OCI-LY1 (cell line): ENCODE data around the gene SELENOP.

Source experiments
- H2AFZ ChIP-seq: fragments of 200-600 bp; sonication (generic), shearing (Covaris generic); 2 replicates; pipeline ENCODE4 v1.6.0; 2014; ENCODE audit warnings: antibody characterized with exemption, mild to moderate bottlenecking, low read length
- H3F3A ChIP-seq: fragments of 200-600 bp; sonication (generic), shearing (Covaris generic); 2 replicates; pipeline ENCODE4 v1.6.0; 2014; ENCODE audit warnings: mild to moderate bottlenecking, antibody characterized with exemption, low read length, moderate library complexity; ENCODE audit not compliant: insufficient read depth
- H3K27ac ChIP-seq: fragments of 200-600 bp; sonication (generic); 2 replicates; pipeline ENCODE4 v1.5.1; 2014; ENCODE audit warnings: low read length, mixed run types, mild to moderate bottlenecking, low read depth; ENCODE audit not compliant: poor library complexity, severe bottlenecking
- H3K27me3 ChIP-seq: fragments of 200-600 bp; sonication (generic); 2 replicates; pipeline ENCODE4 v1.6.0; 2014; ENCODE audit warnings: antibody characterized with exemption, mild to moderate bottlenecking, low read length, moderate library complexity; ENCODE audit not compliant: insufficient read depth
- H3K36me3 ChIP-seq: fragments of 200-600 bp; sonication (generic); 2 replicates; pipeline ENCODE4 v1.6.1; 2014; ENCODE audit warnings: mild to moderate bottlenecking, antibody characterized with exemption, low read length, moderate library complexity, mixed read lengths; ENCODE audit not compliant: insufficient read depth
- H3K4me1 ChIP-seq: fragments of 200-600 bp; sonication (generic); 2 replicates; pipeline ENCODE4 v1.5.1; 2014; ENCODE audit warnings: mild to moderate bottlenecking, low read length, moderate library complexity; ENCODE audit not compliant: insufficient read depth, severe bottlenecking
- H3K4me2 ChIP-seq: fragments of 200-600 bp; sonication (generic), shearing (Covaris generic); 2 replicates; pipeline ENCODE4 v1.6.1; 2014; ENCODE audit warnings: low read length
- H3K4me3 ChIP-seq: fragments of 200-600 bp; sonication (generic); 2 replicates; pipeline ENCODE4 v1.5.1; 2014; ENCODE audit warnings: low read length, low read depth, mild to moderate bottlenecking, mixed read lengths; ENCODE audit not compliant: poor library complexity, severe bottlenecking
- H3K79me2 ChIP-seq: fragments of 200-600 bp; shearing (Covaris generic); 2 replicates; pipeline ENCODE4 v1.6.1; 2016; ENCODE audit warnings: mixed run types, low read length, mixed read lengths; ENCODE audit not compliant: insufficient read depth
- H3K9ac ChIP-seq: fragments of 200-600 bp; sonication (generic), shearing (Covaris generic); 2 replicates; pipeline ENCODE4 v1.6.1; 2014; ENCODE audit warnings: mild to moderate bottlenecking, low read length, mixed read lengths
- H3K9me2 ChIP-seq: fragments of 200-600 bp; sonication (generic), shearing (Covaris generic); 2 replicates; pipeline ENCODE4 v1.6.1; 2014; ENCODE audit warnings: low read depth, mild to moderate bottlenecking, low read length, mixed read lengths
- H3K9me3 ChIP-seq: fragments of 200-600 bp; shearing (Covaris generic); 2 replicates; pipeline ENCODE4 v1.6.1; 2014; ENCODE audit warnings: low read length, mixed read lengths
- H4K20me1 ChIP-seq: fragments of 200-600 bp; sonication (generic), shearing (Covaris generic); 2 replicates; pipeline ENCODE4 v1.6.0; 2016; ENCODE audit warnings: mild to moderate bottlenecking, low read length; ENCODE audit not compliant: insufficient read depth
- EZH2 ChIP-seq: fragments of 200-600 bp; sonication (generic), shearing (Covaris generic); IDR thresholded peaks from 2 replicates; pipeline ENCODE4 v1.8.0; 2017; ENCODE audit warnings: borderline replicate concordance, mixed run types, mild to moderate bottlenecking, antibody characterized with exemption, low read length, moderate library complexity, mixed read lengths
- TF ChIP-seq, protein P1 (sequence below): fragments of 200-600 bp; sonication (generic), shearing (Covaris generic); IDR thresholded peaks from 2 replicates; pipeline ENCODE4 v1.5.1; 2017; ENCODE audit warnings: mild to moderate bottlenecking, antibody characterized with exemption, low read length, moderate library complexity, mixed read lengths

SELENOP gene

DNA sequence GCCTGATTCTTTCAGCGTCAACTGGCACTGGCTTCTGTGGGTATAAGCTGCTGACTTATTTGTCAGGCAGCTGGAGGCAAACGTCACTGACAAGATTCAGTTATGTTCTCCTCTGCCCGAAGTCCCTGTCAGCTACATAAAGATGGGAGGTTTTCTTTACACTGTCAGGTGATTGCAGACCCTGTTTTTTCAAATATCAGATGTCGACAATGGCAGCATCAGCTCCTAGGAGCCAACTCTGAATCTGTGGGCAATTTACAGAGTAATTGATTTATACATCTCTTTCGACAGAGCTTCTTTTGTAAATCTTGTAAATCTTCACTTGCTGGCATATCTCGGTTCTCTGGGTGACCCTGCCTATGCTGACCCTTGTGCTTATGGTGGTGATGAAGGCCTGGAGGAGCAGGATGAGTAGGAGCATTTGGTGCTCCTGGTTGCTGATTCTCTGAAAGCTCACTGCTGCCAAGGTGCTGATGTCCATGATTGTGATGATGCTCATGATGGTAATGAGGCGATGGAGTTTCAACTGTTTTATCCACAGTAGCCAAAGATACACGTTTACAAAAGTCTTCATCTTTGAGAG is 10.9 kb downstream of the SELENOP start:
- Histone ChIP-seq H3K27me3 (no peaks in the 10 kb centered on the region), H3K4me1 (no peaks in the 10 kb centered on the region), H3K9me2 (no peaks in the 10 kb centered on the region), H4K20me1 (no peaks in the 10 kb centered on the region), H3K4me2 (no peak overlapping the region), H2AFZ (no peak overlapping the region), H3F3A (no peaks in the 10 kb centered on the region), H3K27ac (no peak overlapping the region), H3K9ac (no peak overlapping the region), H3K36me3 (no peaks in the 10 kb centered on the region), H3K4me3 (no peak overlapping the region), H3K79me2 (no peaks in the 10 kb centered on the region), H3K9me3 (no peaks in the 10 kb centered on the region)
- no peak for TF ChIP-seq EZH2
- TF ChIP-seq, protein P1, sequence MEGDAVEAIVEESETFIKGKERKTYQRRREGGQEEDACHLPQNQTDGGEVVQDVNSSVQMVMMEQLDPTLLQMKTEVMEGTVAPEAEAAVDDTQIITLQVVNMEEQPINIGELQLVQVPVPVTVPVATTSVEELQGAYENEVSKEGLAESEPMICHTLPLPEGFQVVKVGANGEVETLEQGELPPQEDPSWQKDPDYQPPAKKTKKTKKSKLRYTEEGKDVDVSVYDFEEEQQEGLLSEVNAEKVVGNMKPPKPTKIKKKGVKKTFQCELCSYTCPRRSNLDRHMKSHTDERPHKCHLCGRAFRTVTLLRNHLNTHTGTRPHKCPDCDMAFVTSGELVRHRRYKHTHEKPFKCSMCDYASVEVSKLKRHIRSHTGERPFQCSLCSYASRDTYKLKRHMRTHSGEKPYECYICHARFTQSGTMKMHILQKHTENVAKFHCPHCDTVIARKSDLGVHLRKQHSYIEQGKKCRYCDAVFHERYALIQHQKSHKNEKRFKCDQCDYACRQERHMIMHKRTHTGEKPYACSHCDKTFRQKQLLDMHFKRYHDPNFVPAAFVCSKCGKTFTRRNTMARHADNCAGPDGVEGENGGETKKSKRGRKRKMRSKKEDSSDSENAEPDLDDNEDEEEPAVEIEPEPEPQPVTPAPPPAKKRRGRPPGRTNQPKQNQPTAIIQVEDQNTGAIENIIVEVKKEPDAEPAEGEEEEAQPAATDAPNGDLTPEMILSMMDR, result no peak

DNA sequence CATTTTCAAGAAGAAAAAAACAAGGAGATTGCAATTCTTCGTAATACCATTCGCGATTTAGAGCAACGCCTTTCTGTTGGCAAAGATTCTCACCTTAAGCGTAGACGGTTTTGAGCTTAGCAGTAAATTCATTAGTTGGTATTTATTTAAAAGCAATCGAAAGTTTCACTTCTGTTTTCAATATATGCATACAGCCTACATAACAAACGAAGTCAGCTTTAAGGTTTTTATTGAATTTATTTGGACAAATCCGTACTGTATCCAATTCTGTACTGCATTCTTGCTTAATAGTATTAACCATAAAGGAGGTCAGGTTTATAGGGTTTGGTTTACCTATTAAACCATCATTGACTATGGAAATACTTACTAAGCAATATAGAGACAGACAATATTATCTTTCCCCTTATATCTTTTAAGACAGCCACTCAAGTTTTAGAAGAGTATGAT is 12.0 kb downstream of the SELENOP start:
- H3K4me1 ChIP-seq, result no peaks in the 10 kb centered on the region
- H4K20me1 ChIP-seq, result no peaks in the 10 kb centered on the region
- H3K79me2 ChIP-seq, result no peaks in the 10 kb centered on the region
- no peaks in the 10 kb centered on the region for H3K36me3 ChIP-seq
- H3K9me3 ChIP-seq, result no peaks in the 10 kb centered on the region
- no peak overlapping the region for H2AFZ ChIP-seq
- no peaks in the 10 kb centered on the region for H3K9me2 ChIP-seq
- no peak overlapping the region for H3K4me3 ChIP-seq
- H3K27me3 ChIP-seq, result no peaks in the 10 kb centered on the region
- H3F3A ChIP-seq, result no peaks in the 10 kb centered on the region
- H3K27ac ChIP-seq, result no peak overlapping the region
- no peak overlapping the region for H3K4me2 ChIP-seq
- no peak overlapping the region for H3K9ac ChIP-seq
- TF ChIP-seq EZH2, result no peak
- TF ChIP-seq, protein P1, result no peak

DNA sequence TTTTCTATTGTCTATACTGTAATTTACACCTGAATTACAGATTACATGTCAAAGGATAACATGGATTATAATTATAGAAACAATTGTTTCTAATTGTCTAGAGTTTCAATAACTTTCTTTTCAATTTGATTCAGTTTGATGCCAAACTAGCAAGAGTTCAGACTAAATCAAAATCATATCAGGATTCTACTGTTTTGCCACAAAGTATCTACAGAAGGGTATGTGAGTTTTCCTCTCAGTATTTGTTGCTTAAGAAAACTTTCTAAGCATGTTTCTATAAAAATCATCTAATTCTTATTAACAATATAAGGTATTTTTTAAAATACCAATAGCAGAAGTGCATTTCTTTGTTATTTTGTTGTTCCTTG is 12.5 kb downstream of the SELENOP start:
- Histone ChIP-seq H3K4me1 (no peaks in the 10 kb centered on the region), H2AFZ (no peak overlapping the region)
- TF ChIP-seq, protein P1, result no peak
- TF ChIP-seq EZH2, result no peak

More for the DNA sequence above, 12.5 kb downstream of the SELENOP start:
- H3K9ac ChIP-seq, result no peak overlapping the region
- no peaks in the 10 kb centered on the region for H3K9me3 ChIP-seq
- H3K27ac ChIP-seq, result no peak overlapping the region
- H3F3A ChIP-seq, result no peaks in the 10 kb centered on the region
- H4K20me1 ChIP-seq, result no peaks in the 10 kb centered on the region
- no peaks in the 10 kb centered on the region for H3K27me3 ChIP-seq
- H3K79me2 ChIP-seq, result no peaks in the 10 kb centered on the region
- no peaks in the 10 kb centered on the region for H3K36me3 ChIP-seq
- no peak overlapping the region for H3K4me2 ChIP-seq
- H3K9me2 ChIP-seq, result no peaks in the 10 kb centered on the region
- H3K4me3 ChIP-seq, result no peak overlapping the region
